Trophoblast cell (in vitro differentiated cells and primary cell): ENCODE measurements around the gene POLR1C.

Experiments used
- DNase-seq, 2 donors: peaks; one replicate each; pipeline ENCODE4 v3.0.0-alpha.2; 2016
- H2AFZ ChIP-seq: 2 replicates; pipeline ENCODE4 v1.6.1; 2013; ENCODE audit warnings: low read length, moderate library complexity, mild to moderate bottlenecking; ENCODE audit not compliant: insufficient read depth, poor library complexity
- H2AK5ac ChIP-seq: 2 replicates; pipeline ENCODE4 v1.6.1; 2013; ENCODE audit warnings: mild to moderate bottlenecking, low read length
- H2BK120ac ChIP-seq: 2 replicates; pipeline ENCODE4 v1.6.1; 2013; ENCODE audit warnings: low read length, mild to moderate bottlenecking, moderate library complexity; ENCODE audit not compliant: insufficient read depth, poor library complexity
- H2BK12ac ChIP-seq: 2 replicates; pipeline ENCODE4 v1.6.1; 2013; ENCODE audit warnings: mild to moderate bottlenecking, low read length, moderate library complexity
- H2BK5ac ChIP-seq: 2 replicates; pipeline ENCODE4 v1.6.1; 2013; ENCODE audit warnings: low read length, low read depth, moderate library complexity, mild to moderate bottlenecking; ENCODE audit not compliant: poor library complexity
- H3K14ac ChIP-seq: 2 replicates; pipeline ENCODE4 v1.6.1; 2013; ENCODE audit warnings: mild to moderate bottlenecking, low read length
- H3K18ac ChIP-seq: 2 replicates; pipeline ENCODE4 v1.6.1; 2013; ENCODE audit warnings: mild to moderate bottlenecking, low read length
- H3K23ac ChIP-seq: 2 replicates; pipeline ENCODE4 v1.6.1; 2013; ENCODE audit warnings: low read length
- H3K27ac ChIP-seq: 2 replicates; pipeline ENCODE4 v1.5.1; 2013; ENCODE audit warnings: low read depth, mild to moderate bottlenecking, inconsistent platforms, low read length, moderate library complexity
- H3K27me3 ChIP-seq: 2 replicates; pipeline ENCODE4 v1.6.1; 2013; ENCODE audit warnings: inconsistent platforms, mild to moderate bottlenecking, low read length, moderate library complexity; ENCODE audit not compliant: insufficient read depth
- H3K36me3 ChIP-seq, 2 experiments: 1 replicate in 1 of 2; 2 replicates in 1 of 2; pipeline ENCODE4 v1.6.1; 2013; ENCODE audit warnings: low read length in 2 of 2, mild to moderate bottlenecking in 2 of 2, moderate library complexity in 1 of 2; ENCODE audit not compliant: insufficient read depth in 2 of 2, control insufficient read depth in 1 of 2
- H3K4ac ChIP-seq: 2 replicates; pipeline ENCODE4 v1.6.1; 2013; ENCODE audit warnings: low read depth, mild to moderate bottlenecking, low read length, moderate library complexity
- H3K4me1 ChIP-seq, 2 experiments: 1 replicate in 1 of 2; 2 replicates in 1 of 2; pipeline ENCODE4 v1.6.1; 2013; ENCODE audit warnings: low read length in 2 of 2, mild to moderate bottlenecking in 2 of 2, moderate library complexity in 1 of 2; ENCODE audit not compliant: insufficient read depth in 2 of 2, control insufficient read depth in 1 of 2
- H3K4me2 ChIP-seq: 2 replicates; pipeline ENCODE4 v1.6.1; 2013; ENCODE audit warnings: inconsistent platforms, mild to moderate bottlenecking, low read length, moderate library complexity
- H3K4me3 ChIP-seq: 2 replicates; pipeline ENCODE4 v1.5.1; 2013; ENCODE audit warnings: mild to moderate bottlenecking, low read depth, low read length, inconsistent platforms
- H3K79me1 ChIP-seq: one replicate; pipeline ENCODE4 v1.6.1; 2013; ENCODE audit warnings: low read length
- H3K79me2 ChIP-seq: 2 replicates; pipeline ENCODE4 v1.6.1; 2013; ENCODE audit warnings: low read length, mild to moderate bottlenecking; ENCODE audit not compliant: control insufficient read depth, insufficient read depth, poor library complexity
- H3K9ac ChIP-seq: 2 replicates; pipeline ENCODE4 v1.6.1; 2013; ENCODE audit warnings: mild to moderate bottlenecking, low read length
- H3K9me3 ChIP-seq: 2 replicates; pipeline ENCODE4 v1.6.1; 2013; ENCODE audit warnings: low read depth, mild to moderate bottlenecking, control low read depth, inconsistent platforms, low read length; ENCODE audit not compliant: insufficient read depth
- H4K12ac ChIP-seq: 2 replicates; pipeline ENCODE4 v1.6.1; 2013; ENCODE audit warnings: low read depth, mild to moderate bottlenecking, low read length, moderate library complexity
- H4K8ac ChIP-seq: 2 replicates; pipeline ENCODE4 v1.6.1; 2013; ENCODE audit warnings: low read depth, mild to moderate bottlenecking, low read length, moderate library complexity
- H4K91ac ChIP-seq: one replicate; pipeline ENCODE4 v1.6.1; 2013; ENCODE audit warnings: low read depth, mild to moderate bottlenecking, low read length, moderate library complexity
- whole genome bisulfite sequencing: extraction: QIAGEN DNeasy Blood & Tissue Kit; methylation state at CpG from one replicate; pipeline ENCODE4 v1.1.7; 2013; ENCODE audit warnings: missing lambda C conversion rate; ENCODE audit not compliant: insufficient read length, insufficient coverage; ENCODE audit errors: extremely low coverage; 5-methylcytosine and 5-hydroxymethylcytosine counted together

Gene POLR1C

DNA sequence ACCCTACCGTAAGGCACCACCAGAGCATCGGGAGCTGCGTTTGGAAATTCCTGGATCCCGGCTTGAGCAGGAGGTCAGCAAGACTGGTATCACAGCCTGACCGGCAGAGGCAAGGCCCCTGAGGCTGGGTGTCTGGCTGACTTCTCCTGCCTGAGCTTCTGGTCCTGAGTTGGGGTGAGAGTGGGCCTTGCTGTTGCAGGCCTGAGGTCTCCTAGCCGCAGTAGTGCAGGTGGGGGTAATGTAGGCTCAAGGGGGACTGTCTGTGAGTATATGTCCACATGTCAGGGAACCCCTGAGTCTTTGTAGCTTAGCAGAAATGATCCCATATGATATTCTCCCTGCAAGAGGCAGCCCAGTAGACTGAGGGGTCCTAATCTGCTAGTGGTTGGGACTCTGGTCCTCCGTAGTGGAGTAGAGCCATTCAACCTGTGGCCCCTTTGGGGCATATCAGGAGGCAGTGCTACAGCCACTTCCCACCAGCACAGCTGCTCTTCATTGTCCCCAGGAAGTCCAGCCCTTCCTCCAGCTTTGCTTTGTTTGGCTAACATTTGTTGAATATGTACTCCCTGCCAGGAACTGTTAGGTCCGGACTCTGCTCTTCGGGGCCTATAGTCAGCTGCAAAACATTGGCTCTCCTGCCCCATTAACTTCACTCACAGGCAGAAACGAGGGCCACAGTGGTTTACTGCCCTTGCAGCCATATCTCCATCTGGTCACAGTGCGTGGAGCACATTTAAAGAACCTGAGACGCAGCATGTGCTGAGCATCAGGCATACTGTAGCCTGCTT lies 17.7 kb upstream of the POLR1C start:
- no peak for DNase-seq
- no peak overlapping the region for H3K4ac ChIP-seq
- no peaks in the 10 kb centered on the region for H3K27me3 ChIP-seq
- H3K79me2 ChIP-seq = peaks cover 2% of the 10 kb centered on the region
- H2AFZ ChIP-seq = no peak overlapping the region
- no peak overlapping the region for H3K4me3 ChIP-seq
- H3K79me1 ChIP-seq = peaks cover 9% of the 10 kb centered on the region
- H3K9ac ChIP-seq = no peak overlapping the region
- WGBS = no CpG with 5 or more reads among the region's 12 CpGs
- H2AK5ac ChIP-seq = no peak overlapping the region
- peaks cover 46 to 58% of the 10 kb centered on the region in 2 experiments for H3K36me3 ChIP-seq
- peaks cover 30 to 35% of the 10 kb centered on the region in 2 experiments for H3K4me1 ChIP-seq
- no peak overlapping the region for H3K27ac ChIP-seq
- no peak overlapping the region for H2BK12ac ChIP-seq
- H2BK5ac ChIP-seq = no peak overlapping the region
- no peak overlapping the region for H4K91ac ChIP-seq
- no peak overlapping the region for H3K14ac ChIP-seq
- H4K12ac ChIP-seq = no peak overlapping the region
- H3K23ac ChIP-seq = no peak overlapping the region
- H3K18ac ChIP-seq = no peak overlapping the region
- H3K4me2 ChIP-seq = no peak overlapping the region
- no peaks in the 10 kb centered on the region for H3K9me3 ChIP-seq
- no peak overlapping the region for H4K8ac ChIP-seq
- H2BK120ac ChIP-seq = no peak overlapping the region

DNA sequence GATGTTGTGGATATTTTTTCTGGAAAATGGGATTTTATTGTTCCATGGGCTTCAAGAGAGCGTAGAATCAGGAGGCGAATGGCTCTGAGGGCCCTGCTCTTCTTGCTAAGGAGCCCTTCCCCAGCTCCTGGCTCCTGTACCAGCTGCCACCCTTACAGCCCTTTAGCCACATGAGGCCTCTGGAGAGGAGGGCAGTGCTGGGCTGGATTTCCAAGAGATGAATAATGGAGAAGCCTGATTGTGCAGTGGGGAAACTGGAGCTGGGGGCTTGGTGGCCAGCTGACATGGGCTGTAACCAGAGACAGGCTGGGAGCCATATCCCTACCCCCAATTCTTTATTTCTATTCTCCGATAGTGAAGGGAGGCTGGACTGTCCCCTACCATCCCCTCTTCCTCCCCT lies 16.0 kb upstream of the POLR1C start:
- Histone ChIP-seq H3K27me3 (no peaks in the 10 kb centered on the region), H4K8ac (no peak overlapping the region), H2BK12ac (no peak overlapping the region), H2AK5ac (no peak overlapping the region), H4K12ac (no peak overlapping the region), H3K18ac (no peak overlapping the region), H2BK120ac (no peak overlapping the region), H2AFZ (no peak overlapping the region), H4K91ac (no peak overlapping the region), H3K9me3 (no peaks in the 10 kb centered on the region), H3K4me3 (no peak overlapping the region), H3K79me1 (peaks cover under 1% of the 10 kb centered on the region), H3K4ac (no peak overlapping the region), H3K4me2 (no peak overlapping the region), H3K9ac (no peak overlapping the region), H3K36me3 (peaks cover 58 to 75% of the 10 kb centered on the region in 2 experiments), H2BK5ac (no peak overlapping the region), H3K14ac (no peak overlapping the region), H3K79me2 (no peaks in the 10 kb centered on the region), H3K23ac (no peak overlapping the region), H3K4me1 (peaks cover 15 to 19% of the 10 kb centered on the region in 2 experiments), H3K27ac (no peak overlapping the region)
- no peak for DNase-seq
- no CpG with 5 or more reads among the region's 3 CpGs for WGBS

DNA sequence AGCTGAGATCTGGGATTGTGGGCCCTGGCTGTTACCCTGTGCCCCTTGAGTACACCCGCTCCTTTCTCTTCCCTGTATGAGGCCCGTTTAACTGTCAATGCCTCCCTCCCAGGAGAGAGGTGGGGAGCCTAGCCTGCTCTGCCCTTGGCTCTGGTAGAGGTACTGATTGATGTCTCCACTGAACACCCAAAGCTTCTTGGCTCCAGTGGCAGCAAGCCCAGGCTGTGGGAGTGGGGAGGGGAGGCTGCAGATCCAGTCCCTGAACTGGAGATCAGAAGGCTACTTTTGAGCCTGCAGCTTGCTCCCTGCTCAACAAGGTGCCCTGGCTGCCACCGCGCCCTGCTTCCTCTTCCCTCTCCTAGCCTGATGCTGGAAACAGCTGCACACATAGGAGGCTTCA lies 14.2 kb upstream of the POLR1C start:
- H3K4ac ChIP-seq = no peak overlapping the region
- no peak overlapping the region for H3K14ac ChIP-seq
- no peak overlapping the region for H2BK5ac ChIP-seq
- no peak overlapping the region for H3K18ac ChIP-seq
- peaks cover 60 to 74% of the 10 kb centered on the region in 2 experiments for H3K36me3 ChIP-seq
- no peak overlapping the region for H3K4me3 ChIP-seq
- H4K91ac ChIP-seq = no peak overlapping the region
- no peaks in the 10 kb centered on the region for H3K79me2 ChIP-seq
- no peak overlapping the region for H4K8ac ChIP-seq
- H2BK120ac ChIP-seq = no peak overlapping the region
- H2BK12ac ChIP-seq = no peak overlapping the region
- H3K4me2 ChIP-seq = no peak overlapping the region
- peaks cover under 1 to 2% of the 10 kb centered on the region in 2 experiments for H3K4me1 ChIP-seq
- no peak overlapping the region for H2AFZ ChIP-seq
- H4K12ac ChIP-seq = no peak overlapping the region
- no peak for DNase-seq
- no CpG with 5 or more reads among the region's 4 CpGs for WGBS
- H3K9me3 ChIP-seq = no peaks in the 10 kb centered on the region
- H3K79me1 ChIP-seq = no peaks in the 10 kb centered on the region
- H3K27ac ChIP-seq = no peak overlapping the region
- H3K9ac ChIP-seq = no peak overlapping the region
- no peaks in the 10 kb centered on the region for H3K27me3 ChIP-seq
- H2AK5ac ChIP-seq = no peak overlapping the region
- no peak overlapping the region for H3K23ac ChIP-seq

DNA sequence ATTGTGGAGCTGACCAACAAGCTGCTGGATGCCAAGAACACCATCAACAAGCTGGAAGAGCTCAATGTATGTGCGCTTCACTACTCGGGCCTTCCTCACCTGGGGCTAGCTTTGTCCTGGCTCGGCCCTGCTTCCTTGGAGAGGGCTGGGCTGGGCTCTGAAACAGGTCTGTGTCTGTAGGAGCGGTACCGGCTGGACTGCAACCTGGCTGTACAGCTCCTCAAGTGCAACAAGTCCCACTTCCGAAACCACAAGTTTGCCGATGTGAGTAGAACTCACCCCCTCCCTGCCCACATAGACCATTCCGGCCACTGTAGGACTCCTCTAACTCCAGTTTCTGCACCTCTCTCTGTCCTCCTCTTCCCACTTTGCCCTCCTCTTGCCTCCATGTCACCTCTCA lies 13.4 kb upstream of the POLR1C start:
- no peak overlapping the region for H3K9ac ChIP-seq
- no peak overlapping the region for H3K14ac ChIP-seq
- H3K23ac ChIP-seq = no peak overlapping the region
- no peak overlapping the region for H2BK5ac ChIP-seq
- no peaks in the 10 kb centered on the region for H3K9me3 ChIP-seq
- H3K79me2 ChIP-seq = no peaks in the 10 kb centered on the region
- WGBS = no CpG with 5 or more reads among the region's 8 CpGs
- no peaks in the 10 kb centered on the region for H3K4me1 ChIP-seq
- no peak overlapping the region for H3K4me3 ChIP-seq
- DNase-seq = no peak
- no peak overlapping the region for H3K18ac ChIP-seq
- H3K36me3 ChIP-seq = peaks cover 60 to 69% of the 10 kb centered on the region in 2 experiments
- no peak overlapping the region for H4K91ac ChIP-seq
- H4K12ac ChIP-seq = no peak overlapping the region
- no peak overlapping the region for H2BK12ac ChIP-seq
- no peak overlapping the region for H3K4ac ChIP-seq
- no peak overlapping the region for H2AK5ac ChIP-seq
- H3K27ac ChIP-seq = no peak overlapping the region
- no peak overlapping the region for H4K8ac ChIP-seq
- peaks cover 7% of the 10 kb centered on the region for H3K27me3 ChIP-seq
- no peak overlapping the region for H2BK120ac ChIP-seq
- no peaks in the 10 kb centered on the region for H3K79me1 ChIP-seq
- no peak overlapping the region for H3K4me2 ChIP-seq
- no peak overlapping the region for H2AFZ ChIP-seq
